Uterus (tissue), 4 donors: ENCODE results near the gene TM9SF3. TPM values are rescaled to one million over a fixed set of nuclear protein-coding genes. Genes with fewer than 3 reads are reported as not detected.

Experiments used
- DNase-seq, 2 donors: peaks; one replicate each; pipeline ENCODE4 v3.0.0-alpha.2; 2019 to 2020
- H3K27ac ChIP-seq, 2 donors: fragments of 200-600 bp; sonication (generic); 1 replicate in 1 of 2; 2 replicates in 1 of 2; pipeline ENCODE4 v1.5.1; 2016 to 2018
- H3K27me3 ChIP-seq, 2 donors: fragments of 200-600 bp; sonication (generic); one replicate each; pipeline ENCODE4 v1.5.1; 2018 to 2019; ENCODE audit warnings: control low read depth in 1 of 2
- H3K36me3 ChIP-seq, 2 donors: fragments of 200-600 bp; sonication (generic); one replicate each; pipeline ENCODE4 v1.5.1; 2019; ENCODE audit warnings: control low read depth in 1 of 2
- H3K4me1 ChIP-seq, 2 donors: fragments of 200-600 bp; sonication (generic); one replicate each; pipeline ENCODE4 v1.5.1; 2018 to 2019; ENCODE audit warnings: control low read depth in 1 of 2
- H3K4me3 ChIP-seq, 2 donors: fragments of 200-600 bp; sonication (generic); 1 replicate in 1 of 2; 2 replicates in 1 of 2; pipeline ENCODE4 v1.5.1; 2018 to 2019; ENCODE audit warnings: mild to moderate bottlenecking in 1 of 2
- H3K9me3 ChIP-seq, 2 donors: fragments of 200-600 bp; sonication (generic); one replicate each; pipeline ENCODE4 v1.5.1; 2019; ENCODE audit warnings: control low read depth in 1 of 2
- CTCF ChIP-seq, 4 experiments: fragments of 200-600 bp in 2 of 4; fragments of 450-650 bp in 2 of 4; sonication (generic) in 2 of 4; IDR thresholded peaks; one replicate each; pipeline ENCODE4 v1.5.1; 2016 to 2019; ENCODE audit warnings: antibody characterized with exemption in 4 of 4, mild to moderate bottlenecking in 2 of 4, moderate library complexity in 1 of 4
- POLR2A ChIP-seq, 2 donors: fragments of 450-650 bp; IDR thresholded peaks; one replicate each; pipeline ENCODE4 v1.6.1; 2016; ENCODE audit warnings: antibody characterized with exemption in 2 of 2, mild to moderate bottlenecking in 1 of 2, moderate library complexity in 1 of 2
- intact Hi-C: fragments of 100-400 bp; cut with DNase I; formaldehyde crosslinking; loops from one replicate; pipeline ENCODE4 v1.15.1; 2023; ENCODE audit warnings: low total_unique reads
- total RNA-seq, 4 donors: library from RNA; depleted of rRNA in 3 of 4; stranded (reverse); fragments of >200 nt in 3 of 4; gene quantifications; one replicate each; pipeline versions ENCODE4 v1.1.0 to v1.2.4, GENCODE V29; 2014 to 2023
- donor health status: DM: yes; HTN: yes; CAD: no.

Gene TM9SF3
- total RNA-seq, 4 donors from 2014 or later = 86.8 to 210 (median 113) TPM

GRCh38 chr10:96588616-96589419, 2.0 kb upstream of the TM9SF3 start:
- no peak for DNase-seq
- TF ChIP-seq POLR2A (IDR thresholded peaks at IDR 0.05) (no peak), CTCF (IDR thresholded peaks at IDR 0.05) (no peak)

GRCh38 chr10:96588060-96588554, 1.3 kb upstream of the TM9SF3 start:
- Histone ChIP-seq H3K27me3 (no peaks in the 10 kb centered on the region), H3K36me3 (no peaks in the 10 kb centered on the region), H3K27ac (peak overlapping the region; percentile 93 to 95), H3K4me3 (peak overlapping the region; percentile 73 to 88), H3K9me3 (no peaks in the 10 kb centered on the region), H3K4me1 (peaks cover 0 to 8% of the 10 kb centered on the region in 2 donors)
- intact Hi-C loops = no loop called here
- no peak for DNase-seq
- TF ChIP-seq POLR2A (IDR thresholded peaks at IDR 0.05) (no peak), CTCF (IDR thresholded peaks at IDR 0.05) (no peak)

More at GRCh38 chr10:96588616-96589419, 2.0 kb upstream of the TM9SF3 start:
- Histone ChIP-seq H3K27ac (peak overlapping the region in 1 of 2 donors; percentile 95), H3K4me3 (no peak overlapping the region), H3K4me1 (peaks cover 0 to 8% of the 10 kb centered on the region in 2 donors), H3K9me3 (no peaks in the 10 kb centered on the region), H3K36me3 (no peaks in the 10 kb centered on the region), H3K27me3 (no peaks in the 10 kb centered on the region)
- intact Hi-C loops = no loop called here

- no peaks in the 10 kb centered on the region for H3K36me3 ChIP-seq
- no peaks in the 10 kb centered on the region for H3K9me3 ChIP-seq
- peak overlapping the region; percentile 93 to 95 for H3K27ac ChIP-seq
- intact Hi-C loops = no loop called here
- peak overlapping the region; percentile 73 to 88 for H3K4me3 ChIP-seq
- no peaks in the 10 kb centered on the region for H3K27me3 ChIP-seq
- H3K4me1 ChIP-seq = peaks cover 0 to 8% of the 10 kb centered on the region in 2 donors
- TF ChIP-seq POLR2A (IDR thresholded peaks at IDR 0.05) (no peak), CTCF (IDR thresholded peaks at IDR 0.05) (peak in 1 of 4 experiments; percentile 2)
- peak; percentile 72 to 80 for DNase-seq
These were observed 650 bp upstream of the TM9SF3 start for GRCh38 chr10:96587264-96588059.

GRCh38 chr10:96585736-96586418, 935 bp downstream of the TM9SF3 start:
- Histone ChIP-seq H3K4me1 (peaks cover 0 to 8% of the 10 kb centered on the region in 2 donors), H3K4me3 (peak overlapping the region; percentile 73 to 88), H3K36me3 (no peaks in the 10 kb centered on the region), H3K27ac (peak overlapping the region; percentile 93 to 95), H3K9me3 (no peaks in the 10 kb centered on the region), H3K27me3 (no peaks in the 10 kb centered on the region)
- no peak for TF ChIP-seq POLR2A (IDR thresholded peaks at IDR 0.05)
- no peak for TF ChIP-seq CTCF (IDR thresholded peaks at IDR 0.05)
- no peak for DNase-seq
- intact Hi-C loops = no loop called here
